K562 (cell line): ENCODE measurements around the gene COPA. TPM values are rescaled to one million over a fixed set of nuclear protein-coding genes. Genes with fewer than 3 reads are reported as not detected.

Source experiments
- MEF2D ChIP-seq: conservative IDR thresholded peaks from 2 replicates; pipeline ENCODE4 v1.6.1; 2016; ENCODE audit warnings: low read depth, missing genetic modification characterization, missing compliant biosample characterization
- PRPF4 ChIP-seq: fragments of 200-400 bp; formaldehyde crosslinking; IDR thresholded peaks from one replicate; pipeline ENCODE4 v1.6.1; 2017; ENCODE audit warnings: low read length, low read depth, mild to moderate bottlenecking; ENCODE audit not compliant: insufficient read depth, poor library complexity, severe bottlenecking
- RUNX1 ChIP-seq: sonication (generic); IDR thresholded peaks from 2 replicates; pipeline ENCODE4 v1.6.1; 2016; ENCODE audit warnings: antibody characterized with exemption, low read depth
- SRF ChIP-seq, 2 experiments: fragments of 250-450, 450-650 bp in 1 of 2; sonication (Bioruptor Pico) in 1 of 2; sonication (generic) in 1 of 2; formaldehyde crosslinking; IDR thresholded peaks; 2 replicates each; pipeline versions ENCODE4 v1.5.0 to v1.5.1; 2020 to 2022; ENCODE audit warnings: mild to moderate bottlenecking in 1 of 2, missing genetic modification reagents in 1 of 2
- TCF3 ChIP-seq: sonication (generic); formaldehyde crosslinking; IDR thresholded peaks from 2 replicates; pipeline ENCODE4 v1.4.0; 2020; ENCODE audit warnings: mild to moderate bottlenecking, missing genetic modification reagents
- ZC3H4 ChIP-seq: sonication (generic); formaldehyde crosslinking; IDR thresholded peaks from 2 replicates; pipeline ENCODE4 v1.9.0; 2021; ENCODE audit warnings: missing genetic modification reagents, borderline replicate concordance
- polyA plus RNA-seq, 8 experiments: library from polyadenylated mRNA; depleted of rRNA in 4 of 8; stranded (reverse) in 5 of 8; unstranded in 3 of 8; fragments of >200 nt; fragmentation: Nextera tagmentation in 2 of 8; fragmentation: Illumina TruSeq in 1 of 8; extraction: Ambion mirVana in 2 of 8; extraction: Trizol in 1 of 8; gene quantifications; 2 replicates each; pipeline versions ENCODE4 v1.2.1 to v1.2.3, GENCODE V29; 2011 to 2014; ENCODE audit warnings: inconsistent platforms in 1 of 8, missing spikeins in 1 of 8
- total RNA-seq, 7 experiments: library from RNA; depleted of rRNA in 6 of 7; stranded (reverse); fragments of >200 nt in 6 of 7; fragmentation: Illumina TruSeq in 2 of 7; extraction: Trizol in 2 of 7; gene quantifications; 2 replicates each; pipeline versions ENCODE4 v1.2.1 to v1.2.3, GENCODE V29; 2011 to 2021; ENCODE audit warnings: low replicate concordance in 1 of 7
- TF ChIP-seq, protein P1 (sequence below): fragments of 250-450 bp; sonication (Bioruptor Pico); IDR thresholded peaks from 2 replicates; pipeline ENCODE4 v1.4.0; 2020; ENCODE audit warnings: mild to moderate bottlenecking, moderate library complexity
- TF ChIP-seq, protein P2 (sequence below): fragments of 450-650 bp; IDR thresholded peaks from one replicate; pipeline ENCODE4 v1.6.1; 2018; ENCODE audit warnings: mild to moderate bottlenecking, moderate library complexity; ENCODE audit not compliant: partially characterized antibody
- TF ChIP-seq, protein P3 (sequence below): fragments of 450-650 bp; formaldehyde crosslinking; IDR thresholded peaks from 2 replicates; pipeline ENCODE4 v1.4.0; 2020; ENCODE audit warnings: mild to moderate bottlenecking, mixed read lengths
- TF ChIP-seq, protein P4 (sequence below), 3 experiments: fragments of 200-800 bp in 1 of 3; fragments of 250-450 bp in 1 of 3; fragments of 450-650 bp in 1 of 3; sonication (Bioruptor Pico) in 1 of 3; sonication (Bioruptor generic) in 1 of 3; formaldehyde crosslinking in 1 of 3; IDR thresholded peaks; 2 replicates each; pipeline versions ENCODE4 v1.6.1 to v1.8.0; 2016 to 2022; ENCODE audit warnings: mild to moderate bottlenecking in 2 of 3, missing genetic modification characterization in 2 of 3, missing compliant biosample characterization in 1 of 3, moderate library complexity in 1 of 3
- TF ChIP-seq, protein P5 (sequence below): sonication (generic); formaldehyde crosslinking; IDR thresholded peaks from 2 replicates; pipeline ENCODE4 v1.8.1; 2023; ENCODE audit warnings: mild to moderate bottlenecking, missing genetic modification reagents
- TF ChIP-seq, protein P6 (sequence below): fragments of 250-450 bp; sonication (Bioruptor Pico); IDR thresholded peaks from 2 replicates; pipeline ENCODE4 v1.9.0; 2021; ENCODE audit warnings: mild to moderate bottlenecking
- TF ChIP-seq, protein P7 (sequence below): fragments of 250-450 bp; sonication (Bioruptor Pico); IDR thresholded peaks from 2 replicates; pipeline ENCODE4 v1.4.0; 2020; ENCODE audit warnings: mild to moderate bottlenecking

The COPA gene
- total and polyA plus RNA-seq, 9 of the 15 experiments (the other 6 are each of a cell fraction or from before 2014, with no cell fraction given), result 49.8 to 222 (median 110) TPM

DNA sequence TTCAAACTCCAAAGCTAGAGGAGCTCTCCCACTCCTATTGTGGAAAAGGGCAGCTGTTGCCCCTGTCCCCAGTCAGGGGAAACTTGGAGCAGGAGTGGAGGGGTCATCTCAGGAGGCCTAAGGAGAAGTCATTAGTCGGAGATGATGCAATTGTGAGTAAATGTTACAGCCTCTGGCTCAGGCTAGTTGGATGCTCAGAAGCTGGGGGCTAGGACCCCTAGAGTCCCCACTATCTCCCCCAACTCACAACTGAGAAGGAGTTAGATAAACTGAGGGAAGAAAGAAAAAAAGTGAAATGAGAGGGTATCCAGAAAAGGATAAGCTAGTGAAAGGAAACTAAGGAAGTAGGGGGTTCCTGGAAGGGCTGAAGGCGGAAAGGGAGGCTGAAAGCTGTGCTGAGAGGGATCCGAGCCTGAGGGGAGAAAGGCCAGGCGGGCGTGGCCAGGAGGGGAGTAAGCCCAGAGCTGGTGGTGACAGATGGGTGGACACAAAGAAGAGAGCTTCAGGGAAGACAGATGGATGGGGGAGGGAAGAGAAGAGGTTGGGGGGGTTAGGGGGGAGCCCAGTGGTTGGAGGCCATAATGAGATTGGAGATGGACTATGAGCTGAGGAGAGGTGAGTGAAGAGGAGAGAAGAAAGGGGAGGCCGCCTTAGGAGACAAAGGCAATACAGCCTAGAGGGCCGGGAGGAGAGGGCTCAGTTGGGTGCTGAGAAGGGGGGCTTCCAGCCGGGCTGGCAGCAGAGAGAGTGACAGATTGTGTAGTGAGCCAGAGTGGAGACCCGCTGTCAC lies 19.3 kb upstream of the COPA start (continued):
- TF ChIP-seq, protein P1, sequence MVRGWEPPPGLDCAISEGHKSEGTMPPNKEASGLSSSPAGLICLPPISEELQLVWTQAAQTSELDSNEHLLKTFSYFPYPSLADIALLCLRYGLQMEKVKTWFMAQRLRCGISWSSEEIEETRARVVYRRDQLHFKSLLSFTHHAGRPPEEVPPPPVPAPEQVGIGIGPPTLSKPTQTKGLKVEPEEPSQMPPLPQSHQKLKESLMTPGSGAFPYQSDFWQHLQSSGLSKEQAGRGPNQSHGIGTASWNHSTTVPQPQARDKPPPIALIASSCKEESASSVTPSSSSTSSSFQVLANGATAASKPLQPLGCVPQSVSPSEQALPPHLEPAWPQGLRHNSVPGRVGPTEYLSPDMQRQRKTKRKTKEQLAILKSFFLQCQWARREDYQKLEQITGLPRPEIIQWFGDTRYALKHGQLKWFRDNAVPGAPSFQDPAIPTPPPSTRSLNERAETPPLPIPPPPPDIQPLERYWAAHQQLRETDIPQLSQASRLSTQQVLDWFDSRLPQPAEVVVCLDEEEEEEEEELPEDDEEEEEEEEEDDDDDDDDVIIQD (CRISPR knock-in tag), result no peak
- no peak for TF ChIP-seq TCF3
- no peak for TF ChIP-seq SRF (CRISPR knock-in tag; IDR thresholded peaks at IDR 0.05)
- TF ChIP-seq, protein P2, sequence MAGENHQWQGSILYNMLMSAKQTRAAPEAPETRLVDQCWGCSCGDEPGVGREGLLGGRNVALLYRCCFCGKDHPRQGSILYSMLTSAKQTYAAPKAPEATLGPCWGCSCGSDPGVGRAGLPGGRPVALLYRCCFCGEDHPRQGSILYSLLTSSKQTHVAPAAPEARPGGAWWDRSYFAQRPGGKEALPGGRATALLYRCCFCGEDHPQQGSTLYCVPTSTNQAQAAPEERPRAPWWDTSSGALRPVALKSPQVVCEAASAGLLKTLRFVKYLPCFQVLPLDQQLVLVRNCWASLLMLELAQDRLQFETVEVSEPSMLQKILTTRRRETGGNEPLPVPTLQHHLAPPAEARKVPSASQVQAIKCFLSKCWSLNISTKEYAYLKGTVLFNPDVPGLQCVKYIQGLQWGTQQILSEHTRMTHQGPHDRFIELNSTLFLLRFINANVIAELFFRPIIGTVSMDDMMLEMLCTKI, result no peak
- TF ChIP-seq, protein P3, sequence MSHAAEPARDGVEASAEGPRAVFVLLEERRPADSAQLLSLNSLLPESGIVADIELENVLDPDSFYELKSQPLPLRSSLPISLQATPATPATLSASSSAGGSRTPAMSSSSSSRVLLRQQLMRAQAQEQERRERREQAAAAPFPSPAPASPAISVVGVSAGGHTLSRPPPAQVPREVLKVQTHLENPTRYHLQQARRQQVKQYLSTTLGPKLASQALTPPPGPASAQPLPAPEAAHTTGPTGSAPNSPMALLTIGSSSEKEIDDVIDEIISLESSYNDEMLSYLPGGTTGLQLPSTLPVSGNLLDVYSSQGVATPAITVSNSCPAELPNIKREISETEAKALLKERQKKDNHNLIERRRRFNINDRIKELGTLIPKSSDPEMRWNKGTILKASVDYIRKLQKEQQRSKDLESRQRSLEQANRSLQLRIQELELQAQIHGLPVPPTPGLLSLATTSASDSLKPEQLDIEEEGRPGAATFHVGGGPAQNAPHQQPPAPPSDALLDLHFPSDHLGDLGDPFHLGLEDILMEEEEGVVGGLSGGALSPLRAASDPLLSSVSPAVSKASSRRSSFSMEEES (CRISPR knock-in tag), result no peak
- TF ChIP-seq PRPF4, result no peak
- TF ChIP-seq, protein P4, sequence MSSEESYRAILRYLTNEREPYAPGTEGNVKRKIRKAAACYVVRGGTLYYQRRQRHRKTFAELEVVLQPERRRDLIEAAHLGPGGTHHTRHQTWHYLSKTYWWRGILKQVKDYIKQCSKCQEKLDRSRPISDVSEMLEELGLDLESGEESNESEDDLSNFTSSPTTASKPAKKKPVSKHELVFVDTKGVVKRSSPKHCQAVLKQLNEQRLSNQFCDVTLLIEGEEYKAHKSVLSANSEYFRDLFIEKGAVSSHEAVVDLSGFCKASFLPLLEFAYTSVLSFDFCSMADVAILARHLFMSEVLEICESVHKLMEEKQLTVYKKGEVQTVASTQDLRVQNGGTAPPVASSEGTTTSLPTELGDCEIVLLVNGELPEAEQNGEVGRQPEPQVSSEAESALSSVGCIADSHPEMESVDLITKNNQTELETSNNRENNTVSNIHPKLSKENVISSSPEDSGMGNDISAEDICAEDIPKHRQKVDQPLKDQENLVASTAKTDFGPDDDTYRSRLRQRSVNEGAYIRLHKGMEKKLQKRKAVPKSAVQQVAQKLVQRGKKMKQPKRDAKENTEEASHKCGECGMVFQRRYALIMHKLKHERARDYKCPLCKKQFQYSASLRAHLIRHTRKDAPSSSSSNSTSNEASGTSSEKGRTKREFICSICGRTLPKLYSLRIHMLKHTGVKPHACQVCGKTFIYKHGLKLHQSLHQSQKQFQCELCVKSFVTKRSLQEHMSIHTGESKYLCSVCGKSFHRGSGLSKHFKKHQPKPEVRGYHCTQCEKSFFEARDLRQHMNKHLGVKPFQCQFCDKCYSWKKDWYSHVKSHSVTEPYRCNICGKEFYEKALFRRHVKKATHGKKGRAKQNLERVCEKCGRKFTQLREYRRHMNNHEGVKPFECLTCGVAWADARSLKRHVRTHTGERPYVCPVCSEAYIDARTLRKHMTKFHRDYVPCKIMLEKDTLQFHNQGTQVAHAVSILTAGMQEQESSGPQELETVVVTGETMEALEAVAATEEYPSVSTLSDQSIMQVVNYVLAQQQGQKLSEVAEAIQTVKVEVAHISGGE (CRISPR knock-in tag; IDR thresholded peaks at IDR 0.05), result no peak
- TF ChIP-seq MEF2D, result no peak; the same call in none of the 2 replicates
- TF ChIP-seq, protein P5, sequence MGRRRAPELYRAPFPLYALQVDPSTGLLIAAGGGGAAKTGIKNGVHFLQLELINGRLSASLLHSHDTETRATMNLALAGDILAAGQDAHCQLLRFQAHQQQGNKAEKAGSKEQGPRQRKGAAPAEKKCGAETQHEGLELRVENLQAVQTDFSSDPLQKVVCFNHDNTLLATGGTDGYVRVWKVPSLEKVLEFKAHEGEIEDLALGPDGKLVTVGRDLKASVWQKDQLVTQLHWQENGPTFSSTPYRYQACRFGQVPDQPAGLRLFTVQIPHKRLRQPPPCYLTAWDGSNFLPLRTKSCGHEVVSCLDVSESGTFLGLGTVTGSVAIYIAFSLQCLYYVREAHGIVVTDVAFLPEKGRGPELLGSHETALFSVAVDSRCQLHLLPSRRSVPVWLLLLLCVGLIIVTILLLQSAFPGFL (CRISPR knock-in tag), result no peak
- TF ChIP-seq, protein P6, sequence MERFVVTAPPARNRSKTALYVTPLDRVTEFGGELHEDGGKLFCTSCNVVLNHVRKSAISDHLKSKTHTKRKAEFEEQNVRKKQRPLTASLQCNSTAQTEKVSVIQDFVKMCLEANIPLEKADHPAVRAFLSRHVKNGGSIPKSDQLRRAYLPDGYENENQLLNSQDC (CRISPR knock-in tag), result no peak
- TF ChIP-seq, protein P7, sequence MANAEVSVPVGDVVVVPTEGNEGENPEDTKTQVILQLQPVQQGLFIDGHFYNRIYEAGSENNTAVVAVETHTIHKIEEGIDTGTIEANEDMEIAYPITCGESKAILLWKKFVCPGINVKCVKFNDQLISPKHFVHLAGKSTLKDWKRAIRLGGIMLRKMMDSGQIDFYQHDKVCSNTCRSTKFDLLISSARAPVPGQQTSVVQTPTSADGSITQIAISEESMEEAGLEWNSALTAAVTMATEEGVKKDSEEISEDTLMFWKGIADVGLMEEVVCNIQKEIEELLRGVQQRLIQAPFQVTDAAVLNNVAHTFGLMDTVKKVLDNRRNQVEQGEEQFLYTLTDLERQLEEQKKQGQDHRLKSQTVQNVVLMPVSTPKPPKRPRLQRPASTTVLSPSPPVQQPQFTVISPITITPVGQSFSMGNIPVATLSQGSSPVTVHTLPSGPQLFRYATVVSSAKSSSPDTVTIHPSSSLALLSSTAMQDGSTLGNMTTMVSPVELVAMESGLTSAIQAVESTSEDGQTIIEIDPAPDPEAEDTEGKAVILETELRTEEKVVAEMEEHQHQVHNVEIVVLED (CRISPR knock-in tag), result no peak
- no peak for TF ChIP-seq RUNX1
- no peak for TF ChIP-seq ZC3H4 (CRISPR knock-in tag)
